Stromal cell of bone marrow (primary cell): ENCODE results near the gene DHX38.
"Not testable (repeated sequence)": the region's sequence is repeated elsewhere in the genome, so short reads cannot be mapped to it uniquely, and the experiment has no call there.

Source experiments
- DNase-seq: peaks from one replicate; pipeline ENCODE4 v3.0.0-alpha.2; 2012; ENCODE audit warnings: low read depth

DHX38 gene

GRCh38 chr16:72093448-72094265 is at the start of gene DHX38, which contains the start of gene TXNL4B:
TSS of gene DHX38 (plus strand) at chr16:72093847. CDS start at chr16:72096158, 2,311 bp downstream.
TSS of gene TXNL4B (minus strand) at chr16:72093620. CDS start at chr16:72090749, 2,871 bp downstream.
- DNase-seq, result peak; percentile 100

- DNase-seq, result no peak
Observed at GRCh38 chr16:72044296-72044695, 49.4 kb upstream of the DHX38 start.

GRCh38 chr16:72044825-72045359 is 48.8 kb upstream of the DHX38 start:
- DNase-seq, result no peak

- no peak for DNase-seq
Observed at GRCh38 chr16:72049110-72049509, 44.5 kb upstream of the DHX38 start.

GRCh38 chr16:72050769-72051464 is 42.7 kb upstream of the DHX38 start:
- DNase-seq, result no peak

- no peak for DNase-seq
Observed at GRCh38 chr16:72051818-72052217, 41.8 kb upstream of the DHX38 start.

- DNase-seq, result not testable (repeated sequence)
Observed at GRCh38 chr16:72054254-72054847, 39.3 kb upstream of the DHX38 start, which contains the start of gene HP. TSS of gene HP (plus strand) at chr16:72054505. CDS start at chr16:72054653, 148 bp downstream.

GRCh38 chr16:72055911-72056310 is 37.7 kb upstream of the DHX38 start:
- no peak for DNase-seq

- DNase-seq, result not testable (repeated sequence)
Observed at GRCh38 chr16:72057313-72057712, 36.3 kb upstream of the DHX38 start.

- DNase-seq, result not testable (repeated sequence)
Observed at GRCh38 chr16:72059060-72059459, 34.6 kb upstream of the DHX38 start.

- no peak for DNase-seq
Observed at GRCh38 chr16:72060405-72060804, 33.2 kb upstream of the DHX38 start.

- DNase-seq, result no peak
Observed at GRCh38 chr16:72061564-72061963, 32.1 kb upstream of the DHX38 start.

- DNase-seq, result no peak
Observed at GRCh38 chr16:72064361-72064894, 29.2 kb upstream of the DHX38 start.

GRCh38 chr16:72066747-72067146 is 26.9 kb upstream of the DHX38 start:
- peak; percentile 9 for DNase-seq

GRCh38 chr16:72068930-72069329 is 24.7 kb upstream of the DHX38 start:
- DNase-seq, result no peak

GRCh38 chr16:72072514-72073342 is 20.9 kb upstream of the DHX38 start:
- no peak for DNase-seq

- DNase-seq, result no peak
Observed at GRCh38 chr16:72073560-72074230, 20.0 kb upstream of the DHX38 start.

- DNase-seq, result not testable (repeated sequence)
Observed at GRCh38 chr16:72075067-72075466, 18.6 kb upstream of the DHX38 start.

- DNase-seq, result not testable (repeated sequence)
Observed at GRCh38 chr16:72076991-72077706, 16.5 kb upstream of the DHX38 start.
